Measurements from ENCODE around the gene SFPQ. TPM values are rescaled to one million over a fixed set of nuclear protein-coding genes. Genes with fewer than 3 reads are reported as not detected.

Gene SFPQ
- polyA plus RNA-seq, 1 experiment = 126 TPM

GRCh38 chr1:35175602-35176001 lies 17.3 kb downstream of the SFPQ start:
- Histone ChIP-seq H3K27ac (ENCODE audit: low read depth, low read length) (no peak overlapping the region), H3K4me3 (ENCODE audit: low read depth, low read length) (no peak overlapping the region), H3K9me3 (ENCODE audit: control insufficient read depth, insufficient read depth, low read length) (no peaks in the 10 kb centered on the region), H3K27me3 (ENCODE audit: control insufficient read depth, insufficient read depth, low read length) (no peaks in the 10 kb centered on the region)
- ChIA-PET CTCF (no interaction called here), POLR2A (no interaction called here)
- DNase-seq (ENCODE audit: low read depth, low spot score) = no peak
- TF ChIP-seq, protein P1, sequence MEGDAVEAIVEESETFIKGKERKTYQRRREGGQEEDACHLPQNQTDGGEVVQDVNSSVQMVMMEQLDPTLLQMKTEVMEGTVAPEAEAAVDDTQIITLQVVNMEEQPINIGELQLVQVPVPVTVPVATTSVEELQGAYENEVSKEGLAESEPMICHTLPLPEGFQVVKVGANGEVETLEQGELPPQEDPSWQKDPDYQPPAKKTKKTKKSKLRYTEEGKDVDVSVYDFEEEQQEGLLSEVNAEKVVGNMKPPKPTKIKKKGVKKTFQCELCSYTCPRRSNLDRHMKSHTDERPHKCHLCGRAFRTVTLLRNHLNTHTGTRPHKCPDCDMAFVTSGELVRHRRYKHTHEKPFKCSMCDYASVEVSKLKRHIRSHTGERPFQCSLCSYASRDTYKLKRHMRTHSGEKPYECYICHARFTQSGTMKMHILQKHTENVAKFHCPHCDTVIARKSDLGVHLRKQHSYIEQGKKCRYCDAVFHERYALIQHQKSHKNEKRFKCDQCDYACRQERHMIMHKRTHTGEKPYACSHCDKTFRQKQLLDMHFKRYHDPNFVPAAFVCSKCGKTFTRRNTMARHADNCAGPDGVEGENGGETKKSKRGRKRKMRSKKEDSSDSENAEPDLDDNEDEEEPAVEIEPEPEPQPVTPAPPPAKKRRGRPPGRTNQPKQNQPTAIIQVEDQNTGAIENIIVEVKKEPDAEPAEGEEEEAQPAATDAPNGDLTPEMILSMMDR (IDR thresholded peaks at IDR 0.05; ENCODE audit: low read depth, low read length) = no peak

DNA sequence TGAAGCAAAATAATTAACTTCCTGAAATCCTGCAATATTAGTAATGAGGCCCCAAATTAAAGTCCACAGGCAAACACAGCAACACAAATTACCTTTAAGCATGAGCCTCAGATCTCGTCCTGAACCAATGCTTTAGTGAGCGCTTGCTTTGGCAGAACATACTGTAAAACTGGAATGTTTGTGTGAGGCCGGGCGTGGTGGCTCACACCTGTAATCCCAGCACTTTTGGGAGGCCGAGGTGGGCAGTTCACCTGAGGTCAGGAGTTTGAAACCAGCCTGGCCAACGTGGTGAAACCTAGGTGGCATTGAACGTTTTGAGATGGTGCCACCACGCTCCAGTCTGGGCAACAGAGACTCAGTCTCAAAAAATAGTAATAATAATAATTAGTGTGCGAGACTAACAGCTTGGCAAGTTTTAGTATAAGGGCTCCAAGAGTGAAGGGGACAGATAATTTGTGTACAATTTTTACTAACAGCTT lies 17.8 kb downstream of the SFPQ start:
- Histone ChIP-seq H3K27me3 (ENCODE audit: control insufficient read depth, insufficient read depth, low read length) (no peaks in the 10 kb centered on the region), H3K4me3 (ENCODE audit: low read depth, low read length) (no peak overlapping the region), H3K9me3 (ENCODE audit: control insufficient read depth, insufficient read depth, low read length) (no peaks in the 10 kb centered on the region), H3K27ac (ENCODE audit: low read depth, low read length) (no peak overlapping the region)
- DNase-seq (ENCODE audit: low read depth, low spot score) = no peak
- ChIA-PET CTCF (no interaction called here), POLR2A (no interaction called here)
- TF ChIP-seq, protein P1 (IDR thresholded peaks at IDR 0.05; ENCODE audit: low read depth, low read length) = no peak

- Histone ChIP-seq H3K27ac (ENCODE audit: low read depth, low read length) (no peak overlapping the region), H3K9me3 (ENCODE audit: control insufficient read depth, insufficient read depth, low read length) (no peaks in the 10 kb centered on the region), H3K27me3 (ENCODE audit: control insufficient read depth, insufficient read depth, low read length) (no peaks in the 10 kb centered on the region), H3K4me3 (ENCODE audit: low read depth, low read length) (no peak overlapping the region)
- ChIA-PET CTCF (no interaction called here), POLR2A (no interaction called here)
- TF ChIP-seq, protein P1 (IDR thresholded peaks at IDR 0.05; ENCODE audit: low read depth, low read length) = no peak
- no peak for DNase-seq (ENCODE audit: low read depth, low spot score)
Observed at GRCh38 chr1:35173909-35174540, 18.9 kb downstream of the SFPQ start.

GRCh38 chr1:35173491-35173890 lies 19.5 kb downstream of the SFPQ start:
- ChIA-PET CTCF (no interaction called here), POLR2A (no interaction called here)
- H3K4me3 ChIP-seq (ENCODE audit: low read depth, low read length) = no peak overlapping the region
- H3K9me3 ChIP-seq (ENCODE audit: control insufficient read depth, insufficient read depth, low read length) = no peaks in the 10 kb centered on the region
- H3K27ac ChIP-seq (ENCODE audit: low read depth, low read length) = no peak overlapping the region
- TF ChIP-seq, protein P1 (IDR thresholded peaks at IDR 0.05; ENCODE audit: low read depth, low read length) = no peak
- H3K27me3 ChIP-seq (ENCODE audit: control insufficient read depth, insufficient read depth, low read length) = no peaks in the 10 kb centered on the region
- DNase-seq (ENCODE audit: low read depth, low spot score) = no peak

- POLR2A ChIA-PET = interaction anchor here (0.7 kb wide), 1 partner anchor 30 kb away, joined by 5 read pairs; no protein-coding TSS in a partner anchor
- Histone ChIP-seq H3K27ac (ENCODE audit: low read depth, low read length) (no peak overlapping the region), H3K4me3 (ENCODE audit: low read depth, low read length) (no peak overlapping the region), H3K9me3 (ENCODE audit: control insufficient read depth, insufficient read depth, low read length) (no peaks in the 10 kb centered on the region), H3K27me3 (ENCODE audit: control insufficient read depth, insufficient read depth, low read length) (no peaks in the 10 kb centered on the region)
- TF ChIP-seq, protein P1 (IDR thresholded peaks at IDR 0.05; ENCODE audit: low read depth, low read length) = no peak
- no peak for DNase-seq (ENCODE audit: low read depth, low spot score)
- CTCF ChIA-PET = no interaction called here
Observed at GRCh38 chr1:35172022-35172421, 20.9 kb downstream of the SFPQ start.
